Upper lobe of left lung (tissue), 6 donors: Measurements from ENCODE around the gene GLRX5. TPM values are rescaled to one million over a fixed set of nuclear protein-coding genes. Genes with fewer than 3 reads are reported as not detected.

Experiments
- ATAC-seq, 2 donors: fragments of 200-7000 bp; cut with Tn5 transposase; one replicate each; pipeline ENCODE4 v1.9.1; 2022; ENCODE audit warnings: mild to moderate bottlenecking in 2 of 2, moderate library complexity in 2 of 2; ENCODE audit not compliant: low FRiP score in 2 of 2
- DNase-seq, 2 donors: peaks; one replicate each; pipeline ENCODE4 v3.0.0-alpha.2; 2019 to 2020
- H3K27ac ChIP-seq, 4 donors: fragments of 200-600 bp; sonication (generic); one replicate each; pipeline ENCODE4 v1.5.1; 2016 to 2019
- H3K27me3 ChIP-seq, 4 donors: fragments of 200-600 bp; sonication (generic); one replicate each; pipeline ENCODE4 v1.5.1; 2017 to 2019
- H3K36me3 ChIP-seq, 4 donors: fragments of 200-600 bp; sonication (generic); one replicate each; pipeline ENCODE4 v1.5.1; 2016 to 2019
- H3K4me1 ChIP-seq, 4 donors: fragments of 200-600 bp; sonication (generic); one replicate each; pipeline ENCODE4 v1.5.1; 2018 to 2019
- H3K4me3 ChIP-seq, 4 donors: fragments of 200-600 bp; sonication (generic); one replicate each; pipeline ENCODE4 v1.5.1; 2017 to 2019; ENCODE audit warnings: mild to moderate bottlenecking in 2 of 4, moderate library complexity in 1 of 4
- H3K9me3 ChIP-seq, 4 donors: fragments of 200-600 bp; sonication (generic); one replicate each; pipeline ENCODE4 v1.5.1; 2018 to 2019
- CTCF ChIP-seq, 6 experiments: fragments of 450-650 bp in 4 of 6; fragments of 200-600 bp in 2 of 6; sonication (generic) in 2 of 6; IDR thresholded peaks; one replicate each; pipeline ENCODE4 v1.5.1; 2016 to 2019; ENCODE audit warnings: antibody characterized with exemption in 6 of 6
- EP300 ChIP-seq, 4 donors: sonication (generic); formaldehyde crosslinking; IDR thresholded peaks; one replicate each; pipeline ENCODE4 v1.5.1; 2017; ENCODE audit warnings: antibody characterized with exemption in 4 of 4, control low read depth in 2 of 4
- POLR2A ChIP-seq, 4 donors: fragments of 450-650 bp; IDR thresholded peaks; one replicate each; pipeline ENCODE4 v1.5.1; 2016 to 2017; ENCODE audit warnings: antibody characterized with exemption in 4 of 4, mild to moderate bottlenecking in 2 of 4
- POLR2AphosphoS5 ChIP-seq, 2 donors: sonication (generic); formaldehyde crosslinking; IDR thresholded peaks; one replicate each; pipeline ENCODE4 v1.5.1; 2017; ENCODE audit warnings: antibody characterized with exemption in 2 of 2
- WGBS, 2 donors: methylation state at CpG; one replicate each; pipeline ENCODE4 v1.1.5; 2017 to 2018; 5-methylcytosine and 5-hydroxymethylcytosine counted together
- total RNA-seq, 6 donors: library from RNA; depleted of rRNA in 4 of 6; stranded (reverse); fragments of >200 nt in 4 of 6; gene quantifications; one replicate each; pipeline versions ENCODE4 v1.1.0 to v1.2.1, GENCODE V29; 2016 to 2021
- donor health status: DM: no; HTN: no; CAD: no; lungs with moderate emphysema.
- donor health status: DM: no; HTN: yes; CAD: no; lungs with severe emphysema.

GLRX5 gene
- total RNA-seq, 6 donors from 2014 or later: 12.6 to 34.8 (median 25.0) TPM

- no peaks in the 10 kb centered on the region for H3K4me1 ChIP-seq
- no peak overlapping the region for H3K4me3 ChIP-seq
- no peak overlapping the region for H3K27ac ChIP-seq
- no peaks in the 10 kb centered on the region for H3K9me3 ChIP-seq
- ATAC-seq (peak in 1 of 2 donors; percentile 53), DNase-seq (no peak)
- no peaks in the 10 kb centered on the region for H3K27me3 ChIP-seq
- no peak for TF ChIP-seq POLR2A (IDR thresholded peaks at IDR 0.05)
- TF ChIP-seq POLR2AphosphoS5 (IDR thresholded peaks at IDR 0.05): no peak
- TF ChIP-seq CTCF (IDR thresholded peaks at IDR 0.05): no peak
- TF ChIP-seq EP300 (IDR thresholded peaks at IDR 0.05): no peak
- WGBS, 2 donors: 83 to 96% methylated on average over 6 to 7 of the region's 7 CpGs
- no peaks in the 10 kb centered on the region for H3K36me3 ChIP-seq
Observed at GRCh38 chr14:95553141-95553540, 18.3 kb downstream of the GLRX5 start.

DNA sequence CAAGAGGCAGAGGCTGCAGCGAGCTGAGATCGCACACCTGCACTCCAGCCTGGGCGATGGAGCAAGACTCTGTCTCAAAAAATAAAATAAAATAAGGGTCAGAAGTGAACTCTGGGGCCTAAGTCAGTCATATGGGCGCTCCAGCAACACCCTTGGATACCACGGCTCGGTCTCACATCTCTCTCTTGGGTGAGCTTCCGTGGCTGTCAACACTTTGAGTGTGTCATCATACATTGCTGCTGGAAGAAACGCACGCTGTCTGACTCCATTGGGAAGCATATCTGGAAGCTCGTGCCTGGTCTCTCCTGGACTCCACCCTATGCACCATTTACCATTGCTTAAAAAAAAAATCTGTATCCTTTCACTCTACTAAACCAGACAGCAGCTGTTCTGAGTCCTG lies 20.2 kb downstream of the GLRX5 start:
- no peak for ATAC-seq
- H3K9me3 ChIP-seq: no peaks in the 10 kb centered on the region
- TF ChIP-seq EP300 (IDR thresholded peaks at IDR 0.05) (no peak), CTCF (IDR thresholded peaks at IDR 0.05) (no peak), POLR2AphosphoS5 (IDR thresholded peaks at IDR 0.05) (no peak), POLR2A (IDR thresholded peaks at IDR 0.05) (no peak)
- no peak overlapping the region for H3K4me3 ChIP-seq
- no peaks in the 10 kb centered on the region for H3K36me3 ChIP-seq
- DNase-seq: no peak
- H3K27ac ChIP-seq: no peak overlapping the region
- H3K27me3 ChIP-seq: no peaks in the 10 kb centered on the region
- WGBS, 2 donors: 82 to 86% methylated on average over 10 of the region's 10 CpGs
- no peaks in the 10 kb centered on the region for H3K4me1 ChIP-seq

DNA sequence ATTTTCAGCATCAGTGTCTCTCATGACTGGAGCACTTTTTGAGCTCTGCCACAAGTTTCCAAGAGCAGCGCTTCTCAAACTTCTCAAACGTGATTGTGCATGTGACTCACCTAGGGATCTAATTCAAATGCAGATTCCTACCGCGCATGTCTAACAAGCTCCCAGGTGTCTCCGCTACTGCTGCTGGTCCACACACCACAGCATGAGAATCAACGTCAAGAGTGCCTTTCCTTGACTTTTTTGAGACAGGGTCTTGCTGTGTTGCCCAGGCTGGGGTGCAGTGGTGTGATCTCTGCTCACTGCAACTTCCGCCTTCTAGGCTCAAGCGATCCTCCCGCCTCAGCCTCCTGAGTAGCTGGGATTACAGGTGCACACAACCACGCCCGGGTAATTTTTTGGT lies 22.4 kb downstream of the GLRX5 start:
- DNase-seq: no peak
- ATAC-seq: no peak
- Histone ChIP-seq H3K9me3 (no peaks in the 10 kb centered on the region), H3K27me3 (no peaks in the 10 kb centered on the region), H3K27ac (no peak overlapping the region), H3K36me3 (no peaks in the 10 kb centered on the region), H3K4me3 (no peak overlapping the region), H3K4me1 (peaks cover 0 to 3% (median 0%) of the 10 kb centered on the region in 4 donors)
- TF ChIP-seq POLR2AphosphoS5 (IDR thresholded peaks at IDR 0.05) (no peak), EP300 (IDR thresholded peaks at IDR 0.05) (no peak), CTCF (IDR thresholded peaks at IDR 0.05) (no peak), POLR2A (IDR thresholded peaks at IDR 0.05) (no peak)
- 89 to 96% methylated on average over 11 of the region's 11 CpGs for WGBS, 2 donors

- Histone ChIP-seq H3K4me1 (peaks cover 0 to 5% (median 0%) of the 10 kb centered on the region in 4 donors), H3K27ac (no peak overlapping the region), H3K36me3 (no peaks in the 10 kb centered on the region), H3K4me3 (no peak overlapping the region), H3K9me3 (no peaks in the 10 kb centered on the region), H3K27me3 (no peaks in the 10 kb centered on the region)
- TF ChIP-seq CTCF (IDR thresholded peaks at IDR 0.05) (no peak), POLR2AphosphoS5 (IDR thresholded peaks at IDR 0.05) (no peak), POLR2A (IDR thresholded peaks at IDR 0.05) (no peak), EP300 (IDR thresholded peaks at IDR 0.05) (no peak)
- ATAC-seq (no peak), DNase-seq (no peak)
- 73 to 74% methylated on average over 2 of the region's 2 CpGs for WGBS, 2 donors
Observed at GRCh38 chr14:95557832-95558231, 23.0 kb downstream of the GLRX5 start.

DNA sequence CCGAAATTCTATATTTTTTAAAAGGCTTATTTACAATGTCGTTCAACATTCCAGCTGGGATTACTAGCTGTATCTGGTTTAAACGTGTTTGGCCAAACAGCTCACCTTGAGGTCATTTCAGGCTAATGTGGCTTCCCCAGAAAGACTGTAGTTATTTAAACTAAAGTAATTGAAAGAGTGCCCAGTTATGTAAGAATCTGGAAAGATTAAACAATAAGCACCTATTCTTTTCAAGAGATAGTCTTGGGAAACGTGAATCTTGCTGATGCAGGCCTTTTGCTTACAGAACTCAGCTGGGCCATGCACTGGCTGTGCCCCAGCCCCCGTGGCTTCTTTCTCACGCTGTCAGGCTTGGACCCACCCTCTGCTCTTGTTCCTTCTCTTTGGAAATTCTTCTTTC lies 24.4 kb downstream of the GLRX5 start:
- TF ChIP-seq POLR2AphosphoS5 (IDR thresholded peaks at IDR 0.05): no peak
- no peak overlapping the region for H3K4me3 ChIP-seq
- no peaks in the 10 kb centered on the region for H3K27me3 ChIP-seq
- H3K9me3 ChIP-seq: no peaks in the 10 kb centered on the region
- DNase-seq: no peak
- H3K4me1 ChIP-seq: peaks cover 0 to 6% (median 0%) of the 10 kb centered on the region in 4 donors
- no peak for ATAC-seq
- no peak overlapping the region for H3K27ac ChIP-seq
- no peaks in the 10 kb centered on the region for H3K36me3 ChIP-seq
- WGBS, 2 donors: 43 to 52% methylated on average over 6 of the region's 6 CpGs
